GM12878 (cell line): ENCODE data around the gene CHAT. TPM values are rescaled to one million over a fixed set of nuclear protein-coding genes. Genes with fewer than 3 reads are reported as not detected.

Experiments used
- ATAC-seq: fragments of 200-7000 bp; cut with Tn5 transposase; 3 replicates; pipeline ENCODE4 v1.9.1; 2020; ENCODE audit warnings: mild to moderate bottlenecking, moderate library complexity
- BruUV-seq: library from RNA; stranded (reverse); fragments of 400-500 nt; replicated peaks from 2 replicates; lab custom pipeline; 2021; lab: Mats Ljungman, UMichigan
- CTCF ChIA-PET: fragments of 300-600 bp; sonication (Branson Sonifier 250); formaldehyde crosslinking; extraction: SDS; loops from one replicate; lab custom pipeline; 2021; ENCODE audit warnings: inconsistent platforms; lab: Yijun Ruan, JAX
- POLR2A ChIA-PET: fragments of 350-600 bp; formaldehyde crosslinking; extraction: SDS; loops from one replicate; lab custom pipeline; 2021; ENCODE audit warnings: inconsistent platforms; lab: Charles Lee
- RAD21 ChIA-PET: fragments of 300-600 bp; sonication (Branson Sonifier 250); formaldehyde crosslinking; loops from one replicate; lab custom pipeline; 2023; ENCODE audit warnings: antibody characterized with exemption; ENCODE audit not compliant: unreplicated experiment; lab: Charles Lee
- SMC1A ChIA-PET: fragments of 300-600 bp; sonication (Branson Sonifier 250); formaldehyde crosslinking; loops from one replicate; lab custom pipeline; 2023; ENCODE audit not compliant: unreplicated experiment, uncharacterized antibody; lab: Charles Lee
- DNase-seq: peaks from one replicate; pipeline ENCODE4 v3.0.0-alpha.2; 2011; ENCODE audit warnings: low read depth, low spot score
- FAIRE-seq: peaks from 3 replicates; lab custom pipeline; 2011; peaks lifted over from hg19 to GRCh38; lab: Jason Lieb, UNC
- H2AFZ ChIP-seq: 2 replicates; pipeline ENCODE4 v1.6.0; 2011; ENCODE audit warnings: low read depth, low read length, control low read depth; ENCODE audit not compliant: control insufficient read depth
- H3K27ac ChIP-seq: 2 replicates; pipeline ENCODE4 v1.5.1; 2011; ENCODE audit warnings: control low read depth; ENCODE audit not compliant: control insufficient read depth, insufficient read depth
- H3K27me3 ChIP-seq, 2 experiments: replicated peaks in 1 of 2; 2 replicates each; pipeline versions ENCODE4 v1.6.0 to v1.6.1; 2011; ENCODE audit warnings: low read length in 1 of 2; ENCODE audit not compliant: control insufficient read depth in 2 of 2, insufficient read depth in 2 of 2
- H3K36me3 ChIP-seq, 2 experiments: 2 replicates each; pipeline ENCODE4 v1.5.1; 2011; ENCODE audit warnings: low read length in 1 of 2; ENCODE audit not compliant: control insufficient read depth in 2 of 2, insufficient read depth in 2 of 2
- H3K4me1 ChIP-seq: 2 replicates; pipeline ENCODE4 v1.6.1; 2011; ENCODE audit warnings: mild to moderate bottlenecking, low read length, moderate library complexity, mixed read lengths; ENCODE audit not compliant: control insufficient read depth, insufficient read depth
- H3K4me2 ChIP-seq: 2 replicates; pipeline ENCODE4 v1.6.0; 2011; ENCODE audit warnings: control low read depth; ENCODE audit not compliant: control insufficient read depth, insufficient read depth
- H3K4me3 ChIP-seq: fragments of 200-600 bp; sonication (generic); 2 replicates; pipeline ENCODE4 v1.5.1; 2016
- H3K79me2 ChIP-seq: 2 replicates; pipeline ENCODE4 v1.6.0; 2011; ENCODE audit warnings: low read length; ENCODE audit not compliant: control insufficient read depth, insufficient read depth
- H3K9ac ChIP-seq: 2 replicates; pipeline ENCODE4 v1.8.0; 2011; ENCODE audit warnings: low read length, control low read depth, mixed read lengths; ENCODE audit not compliant: control insufficient read depth, insufficient read depth
- H3K9me3 ChIP-seq: replicated peaks from 3 replicates; pipeline ENCODE4 v1.5.1; 2011; ENCODE audit warnings: mild to moderate bottlenecking, low read length; ENCODE audit not compliant: control insufficient read depth, insufficient read depth
- H4K20me1 ChIP-seq: 2 replicates; pipeline ENCODE4 v1.6.0; 2011; ENCODE audit not compliant: control insufficient read depth, insufficient read depth
- CEBPB ChIP-seq, 2 experiments: fragments of 150-350 bp in 1 of 2; IDR thresholded peaks; 2 replicates each; pipeline ENCODE4 v1.6.1; 2012 to 2014; ENCODE audit warnings: low read depth in 2 of 2, low read length in 2 of 2, borderline replicate concordance in 1 of 2, inconsistent platforms in 1 of 2
- GATAD2B ChIP-seq: fragments of 450-650 bp; conservative IDR thresholded peaks from 2 replicates; pipeline ENCODE4 v1.6.1; 2017; ENCODE audit warnings: low read depth, mild to moderate bottlenecking, moderate library complexity
- HDAC2 ChIP-seq: fragments of 200-600 bp; sonication (generic); IDR thresholded peaks from 2 replicates; pipeline ENCODE4 v1.6.1; 2017
- POU2F2 ChIP-seq: IDR thresholded peaks from 3 replicates; pipeline ENCODE4 v1.6.1; 2011; ENCODE audit warnings: low read depth, mild to moderate bottlenecking, low read length, borderline replicate concordance
- RAD51 ChIP-seq: fragments of 450-650 bp; IDR thresholded peaks from 2 replicates; pipeline ENCODE4 v1.6.1; 2016; ENCODE audit warnings: moderate library complexity, mild to moderate bottlenecking, inconsistent platforms
- RFX5 ChIP-seq: IDR thresholded peaks from 2 replicates; pipeline ENCODE4 v1.6.1; 2011; ENCODE audit warnings: low read depth, low read length, improper control_type of control experiment
- SMC3 ChIP-seq: IDR thresholded peaks from 2 replicates; pipeline ENCODE4 v1.6.1; 2011; ENCODE audit warnings: low read length, improper control_type of control experiment, borderline replicate concordance
- SPI1 ChIP-seq: IDR thresholded peaks from 2 replicates; pipeline ENCODE4 v1.6.1; 2011; ENCODE audit warnings: low read depth, mild to moderate bottlenecking, low read length, moderate library complexity, borderline replicate concordance; ENCODE audit not compliant: insufficient read depth
- SUPT20H ChIP-seq: IDR thresholded peaks from 2 replicates; pipeline ENCODE4 v1.6.1; 2011; ENCODE audit warnings: low read depth, mild to moderate bottlenecking, low read length, moderate library complexity, borderline replicate concordance; ENCODE audit not compliant: control insufficient read depth
- ZBED1 ChIP-seq: IDR thresholded peaks from 2 replicates; pipeline ENCODE4 v1.6.1; 2016; ENCODE audit warnings: borderline replicate concordance
- ZNF217 ChIP-seq: fragments of 450-650 bp; IDR thresholded peaks from 2 replicates; pipeline ENCODE4 v1.6.1; 2017; ENCODE audit warnings: antibody characterized with exemption, mild to moderate bottlenecking
- ZNF274 ChIP-seq: IDR thresholded peaks from one replicate; pipeline ENCODE4 v1.8.0; 2011; ENCODE audit not compliant: insufficient read length, insufficient read depth
- WGBS: methylation state at CpG from one replicate; pipeline ENCODE4 v1.1.6; 2016; ENCODE audit warnings: low lambda C conversion rate; ENCODE audit not compliant: insufficient replicate concordance, insufficient coverage; ENCODE audit errors: missing lambda C conversion rate; 5-methylcytosine and 5-hydroxymethylcytosine counted together
- in situ Hi-C: fragments of 300-500 bp; cut with MboI; formaldehyde crosslinking; loops from 9 replicates; pipeline ENCODE4 v1.14.3; 2018; ENCODE audit warnings: mixed read lengths
- intact Hi-C: fragments of 100-400 bp; cut with micrococcal nuclease; formaldehyde crosslinking; loops from one replicate; pipeline ENCODE4 v1.14.2; 2022; ENCODE audit not compliant: unreplicated experiment
- polyA plus RNA-seq, 11 experiments: library from polyadenylated mRNA; depleted of rRNA in 4 of 11; unstranded in 6 of 11; stranded (reverse) in 5 of 11; fragments of >200 nt; fragmentation: Nextera tagmentation in 4 of 11; fragmentation: Illumina TruSeq in 1 of 11; extraction: Ambion mirVana in 4 of 11; extraction: Trizol in 1 of 11; gene quantifications; 1 replicate in 1 of 11; 2 replicates in 10 of 11; pipeline versions ENCODE4 v1.2.1 to v1.2.3, GENCODE V29; 2011 to 2016; ENCODE audit warnings: inconsistent platforms in 2 of 11, missing spikeins in 2 of 11, low read depth in 1 of 11
- total RNA-seq, 4 experiments: library from RNA; depleted of rRNA in 3 of 4; stranded (reverse); fragments of >200 nt in 3 of 4; fragmentation: Illumina TruSeq in 1 of 4; extraction: Trizol in 1 of 4; gene quantifications; 2 replicates each; pipeline versions ENCODE4 v1.2.1 to v1.2.3, GENCODE V29; 2013 to 2021
- TF ChIP-seq, protein P1 (sequence below): fragments of 450-650 bp; IDR thresholded peaks from 2 replicates; pipeline ENCODE4 v1.6.1; 2017; ENCODE audit warnings: borderline replicate concordance
- TF ChIP-seq, protein P2 (sequence below): IDR thresholded peaks from 2 replicates; pipeline ENCODE4 v1.6.1; 2012; ENCODE audit warnings: low read depth, low read length, improper control_type of control experiment
- TF ChIP-seq, protein P3 (sequence below): fragments of 450-650 bp; IDR thresholded peaks from 2 replicates; pipeline ENCODE4 v1.6.1; 2016; ENCODE audit warnings: mild to moderate bottlenecking, moderate library complexity, borderline replicate concordance

Gene CHAT
- total and polyA plus RNA-seq, 10 of the 15 experiments (the other 5 are each of a cell fraction or from before 2014, with no cell fraction given): not detected

DNA sequence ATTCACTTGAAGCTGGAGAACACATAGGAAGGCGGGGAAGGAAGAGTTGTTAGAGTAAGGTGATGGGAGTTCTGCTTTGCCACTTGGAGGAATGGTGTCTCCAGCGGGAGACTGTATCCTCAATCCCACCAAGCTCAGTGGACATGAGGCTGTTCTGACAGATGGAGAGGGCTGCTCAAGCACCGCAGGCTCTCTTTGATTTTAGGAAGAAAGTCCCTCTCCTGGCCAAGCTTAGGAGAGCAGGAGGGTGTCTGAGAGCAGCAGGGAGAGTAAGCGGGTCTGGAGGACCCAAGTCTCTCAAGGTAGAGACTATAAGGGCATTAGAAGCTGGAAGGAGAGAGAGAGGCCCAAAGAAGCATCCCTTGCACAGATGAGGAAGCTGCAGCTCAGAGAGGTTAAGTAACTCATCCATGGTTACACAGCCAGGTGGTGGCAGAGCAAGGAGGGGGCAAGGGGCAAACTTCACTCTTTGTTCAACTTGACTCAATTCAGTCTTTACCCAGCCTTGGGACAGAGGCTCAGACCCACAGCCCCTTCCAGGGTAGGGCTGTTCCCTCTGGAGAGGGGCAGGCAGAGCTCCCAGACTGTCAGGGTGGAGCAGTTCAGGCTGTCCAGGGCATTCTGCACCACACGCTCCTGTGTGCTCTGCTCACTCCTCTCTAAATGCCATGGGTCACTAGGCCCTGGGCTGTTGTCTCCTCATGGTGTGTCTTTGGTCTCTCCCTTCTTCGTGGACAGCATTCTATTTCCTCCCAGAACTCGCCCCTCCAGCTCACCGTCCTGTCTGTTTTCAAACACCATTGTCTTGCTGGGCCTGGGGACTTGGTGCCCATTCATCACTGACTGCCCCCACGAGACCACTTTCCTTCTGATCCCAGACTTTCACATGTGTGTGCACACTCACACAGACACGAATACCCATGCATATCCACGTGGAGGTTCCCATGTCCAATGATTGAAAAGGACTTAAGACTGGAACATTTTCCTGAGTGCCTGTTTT is 8.9 kb downstream of the CHAT start:
- no TSS peak for BruUV-seq
- Histone ChIP-seq H3K4me2 (no peak overlapping the region), H4K20me1 (no peaks in the 10 kb centered on the region), H3K4me3 (no peak overlapping the region), H3K27me3 (no peaks in the 10 kb centered on the region; a peak in 2 of 4 replicates), H3K36me3 (no peaks in the 10 kb centered on the region), H3K9ac (no peak overlapping the region), H3K27ac (no peak overlapping the region), H3K9me3 (no peaks in the 10 kb centered on the region), H3K4me1 (no peaks in the 10 kb centered on the region), H3K79me2 (no peaks in the 10 kb centered on the region), H2AFZ (no peak overlapping the region)
- SMC1A ChIA-PET: no interaction called here
- no peak for DNase-seq
- CTCF ChIA-PET: interaction anchor here (0.9 kb wide), 1 partner anchor 14 kb away, joined by 3 read pairs; no protein-coding TSS in a partner anchor
- RAD21 ChIA-PET: no interaction called here
- no peak for FAIRE-seq
- no peak for ATAC-seq
- WGBS: 13% methylated on average over 11 of the region's 11 CpGs
- intact Hi-C loops: no loop called here
- in situ Hi-C loops: no loop called here
- POLR2A ChIA-PET: no interaction called here
- TF ChIP-seq POU2F2 (no peak), HDAC2 (no peak), SMC3 (no peak), RAD51 (no peak), ZNF274 (no peak), SPI1 (no peak), RFX5 (no peak), ZNF217 (no peak), CEBPB (IDR thresholded peaks at IDR 0.05; ENCODE audit: borderline replicate concordance in 1 of 2, low read depth in 2 of 2, low read length in 2 of 2) (no peak), ZBED1 (no peak), GATAD2B (no peak), SUPT20H (no peak)
- TF ChIP-seq, protein P1, sequence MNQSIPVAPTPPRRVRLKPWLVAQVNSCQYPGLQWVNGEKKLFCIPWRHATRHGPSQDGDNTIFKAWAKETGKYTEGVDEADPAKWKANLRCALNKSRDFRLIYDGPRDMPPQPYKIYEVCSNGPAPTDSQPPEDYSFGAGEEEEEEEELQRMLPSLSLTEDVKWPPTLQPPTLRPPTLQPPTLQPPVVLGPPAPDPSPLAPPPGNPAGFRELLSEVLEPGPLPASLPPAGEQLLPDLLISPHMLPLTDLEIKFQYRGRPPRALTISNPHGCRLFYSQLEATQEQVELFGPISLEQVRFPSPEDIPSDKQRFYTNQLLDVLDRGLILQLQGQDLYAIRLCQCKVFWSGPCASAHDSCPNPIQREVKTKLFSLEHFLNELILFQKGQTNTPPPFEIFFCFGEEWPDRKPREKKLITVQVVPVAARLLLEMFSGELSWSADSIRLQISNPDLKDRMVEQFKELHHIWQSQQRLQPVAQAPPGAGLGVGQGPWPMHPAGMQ: no peak
- TF ChIP-seq, protein P2, sequence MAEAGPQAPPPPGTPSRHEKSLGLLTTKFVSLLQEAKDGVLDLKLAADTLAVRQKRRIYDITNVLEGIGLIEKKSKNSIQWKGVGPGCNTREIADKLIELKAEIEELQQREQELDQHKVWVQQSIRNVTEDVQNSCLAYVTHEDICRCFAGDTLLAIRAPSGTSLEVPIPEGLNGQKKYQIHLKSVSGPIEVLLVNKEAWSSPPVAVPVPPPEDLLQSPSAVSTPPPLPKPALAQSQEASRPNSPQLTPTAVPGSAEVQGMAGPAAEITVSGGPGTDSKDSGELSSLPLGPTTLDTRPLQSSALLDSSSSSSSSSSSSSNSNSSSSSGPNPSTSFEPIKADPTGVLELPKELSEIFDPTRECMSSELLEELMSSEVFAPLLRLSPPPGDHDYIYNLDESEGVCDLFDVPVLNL: no peak
- TF ChIP-seq, protein P3, sequence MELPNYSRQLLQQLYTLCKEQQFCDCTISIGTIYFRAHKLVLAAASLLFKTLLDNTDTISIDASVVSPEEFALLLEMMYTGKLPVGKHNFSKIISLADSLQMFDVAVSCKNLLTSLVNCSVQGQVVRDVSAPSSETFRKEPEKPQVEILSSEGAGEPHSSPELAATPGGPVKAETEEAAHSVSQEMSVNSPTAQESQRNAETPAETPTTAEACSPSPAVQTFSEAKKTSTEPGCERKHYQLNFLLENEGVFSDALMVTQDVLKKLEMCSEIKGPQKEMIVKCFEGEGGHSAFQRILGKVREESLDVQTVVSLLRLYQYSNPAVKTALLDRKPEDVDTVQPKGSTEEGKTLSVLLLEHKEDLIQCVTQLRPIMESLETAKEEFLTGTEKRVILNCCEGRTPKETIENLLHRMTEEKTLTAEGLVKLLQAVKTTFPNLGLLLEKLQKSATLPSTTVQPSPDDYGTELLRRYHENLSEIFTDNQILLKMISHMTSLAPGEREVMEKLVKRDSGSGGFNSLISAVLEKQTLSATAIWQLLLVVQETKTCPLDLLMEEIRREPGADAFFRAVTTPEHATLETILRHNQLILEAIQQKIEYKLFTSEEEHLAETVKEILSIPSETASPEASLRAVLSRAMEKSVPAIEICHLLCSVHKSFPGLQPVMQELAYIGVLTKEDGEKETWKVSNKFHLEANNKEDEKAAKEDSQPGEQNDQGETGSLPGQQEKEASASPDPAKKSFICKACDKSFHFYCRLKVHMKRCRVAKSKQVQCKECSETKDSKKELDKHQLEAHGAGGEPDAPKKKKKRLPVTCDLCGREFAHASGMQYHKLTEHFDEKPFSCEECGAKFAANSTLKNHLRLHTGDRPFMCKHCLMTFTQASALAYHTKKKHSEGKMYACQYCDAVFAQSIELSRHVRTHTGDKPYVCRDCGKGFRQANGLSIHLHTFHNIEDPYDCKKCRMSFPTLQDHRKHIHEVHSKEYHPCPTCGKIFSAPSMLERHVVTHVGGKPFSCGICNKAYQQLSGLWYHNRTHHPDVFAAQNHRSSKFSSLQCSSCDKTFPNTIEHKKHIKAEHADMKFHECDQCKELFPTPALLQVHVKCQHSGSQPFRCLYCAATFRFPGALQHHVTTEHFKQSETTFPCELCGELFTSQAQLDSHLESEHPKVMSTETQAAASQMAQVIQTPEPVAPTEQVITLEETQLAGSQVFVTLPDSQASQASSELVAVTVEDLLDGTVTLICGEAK: no peak
